CD4-positive, CD25-positive, alpha-beta regulatory T cell (primary cell): Measurements from ENCODE around the gene EXOSC9. TPM values are rescaled to one million over a fixed set of nuclear protein-coding genes. Genes with fewer than 3 reads are reported as not detected.

Source experiments
- ATAC-seq, 2 donors: fragments of 150-1000 bp; cut with Tn5 transposase; one replicate each; pipeline ENCODE4 v1.10.0; 2021; ENCODE audit warnings: low read depth in 2 of 2, moderate number of reproducible peaks in 2 of 2, moderate library complexity in 1 of 2
- DNase-seq, 3 donors: peaks; one replicate each; pipeline versions ENCODE4 v3.0.0 to v3.0.0-alpha.2; 2012 to 2022; ENCODE audit warnings: mixed read lengths in 1 of 3
- H3K27ac ChIP-seq: one replicate; pipeline ENCODE4 v1.7.0; 2013; ENCODE audit warnings: mild to moderate bottlenecking, low read length; ENCODE audit not compliant: insufficient read depth, poor library complexity, severe bottlenecking
- H3K27me3 ChIP-seq: one replicate; pipeline ENCODE4 v1.7.0; 2013; ENCODE audit warnings: low read length; ENCODE audit not compliant: control insufficient read depth, insufficient read depth
- H3K36me3 ChIP-seq: one replicate; pipeline ENCODE4 v1.7.0; 2013; ENCODE audit warnings: mild to moderate bottlenecking, low read length, moderate library complexity; ENCODE audit not compliant: control insufficient read depth, insufficient read depth
- H3K4me1 ChIP-seq: 2 replicates; pipeline ENCODE4 v1.7.0; 2013; ENCODE audit warnings: mild to moderate bottlenecking, low read length; ENCODE audit not compliant: insufficient read depth, control insufficient read depth, poor library complexity, severe bottlenecking
- H3K4me3 ChIP-seq: one replicate; pipeline ENCODE4 v1.7.0; 2013; ENCODE audit warnings: low read depth, mild to moderate bottlenecking, low read length, moderate library complexity
- H3K9me3 ChIP-seq, 2 experiments: 1 replicate in 1 of 2; 2 replicates in 1 of 2; pipeline ENCODE4 v1.7.0; 2013; ENCODE audit warnings: low read length in 2 of 2, mild to moderate bottlenecking in 1 of 2, moderate library complexity in 1 of 2; ENCODE audit not compliant: control insufficient read depth in 2 of 2
- H3K27ac Mint-ChIP-seq, 3 donors: one replicate each; pipeline ENCODE4 v1.8.0; 2020 to 2022; ENCODE audit warnings: mild to moderate bottlenecking in 3 of 3, mixed read lengths in 3 of 3, moderate library complexity in 2 of 3
- H3K27me3 Mint-ChIP-seq: one replicate; pipeline ENCODE4 v1.8.0; 2022; ENCODE audit warnings: mild to moderate bottlenecking, mixed read lengths
- H3K36me3 Mint-ChIP-seq: one replicate; pipeline ENCODE4 v1.8.0; 2020; ENCODE audit warnings: mixed read lengths
- H3K4me1 Mint-ChIP-seq, 4 donors: one replicate each; pipeline ENCODE4 v1.8.0; 2020 to 2022; ENCODE audit warnings: mixed read lengths in 4 of 4, mild to moderate bottlenecking in 1 of 4
- H3K4me3 Mint-ChIP-seq, 4 donors: one replicate each; pipeline ENCODE4 v1.8.0; 2020 to 2022; ENCODE audit warnings: mild to moderate bottlenecking in 4 of 4, mixed read lengths in 4 of 4, moderate library complexity in 3 of 4
- H3K9me3 Mint-ChIP-seq, 7 donors: one replicate each; pipeline ENCODE4 v1.8.0; 2020 to 2022; ENCODE audit warnings: mixed read lengths in 7 of 7, mild to moderate bottlenecking in 3 of 7, moderate library complexity in 2 of 7
- polyA plus RNA-seq, 4 donors: library from polyadenylated mRNA; unstranded; fragments of 300-500 nt; fragmentation: Illumina TruSeq; gene quantifications; one replicate each; pipeline ENCODE4 v1.2.3, GENCODE V29; 2021
- total RNA-seq: library from RNA; stranded (reverse); gene quantifications from one replicate; pipeline ENCODE4 v1.2.3, GENCODE V29; 2022

The EXOSC9 gene
- total and polyA plus RNA-seq, 5 donors from 2014 or later, result 45.8 to 59.4 (median 50.9) TPM

GRCh38 chr4:121818215-121818614 lies 17.1 kb downstream of the EXOSC9 start:
- Histone ChIP-seq H3K27ac (no peak overlapping the region), H3K9me3 (no peaks in the 10 kb centered on the region), H3K4me3 (no peak overlapping the region), H3K4me1 (peaks cover 15% of the 10 kb centered on the region), H3K36me3 (peaks cover 49% of the 10 kb centered on the region), H3K27me3 (no peaks in the 10 kb centered on the region)
- ATAC-seq (no peak), DNase-seq (no peak)
- H3K9me3 Mint-ChIP-seq, result no peaks in the 10 kb centered on the region
- H3K27me3 Mint-ChIP-seq, result no peaks in the 10 kb centered on the region
- peaks cover 5 to 49% (median 14%) of the 10 kb centered on the region in 4 donors for H3K4me1 Mint-ChIP-seq
- peaks cover 8% of the 10 kb centered on the region for H3K36me3 Mint-ChIP-seq
- peak overlapping the region in 2 of 3 donors; percentile 7 to 82 for H3K27ac Mint-ChIP-seq
- H3K4me3 Mint-ChIP-seq, result no peak overlapping the region

- no peak for DNase-seq
- Histone ChIP-seq H3K27ac (no peak overlapping the region), H3K4me3 (peak overlapping the region; percentile 9), H3K36me3 (peaks cover 37% of the 10 kb centered on the region), H3K4me1 (peaks cover 20% of the 10 kb centered on the region), H3K27me3 (no peaks in the 10 kb centered on the region), H3K9me3 (no peaks in the 10 kb centered on the region)
- H3K27ac Mint-ChIP-seq, result peak overlapping the region; percentile 1 to 60 (median 13)
- H3K36me3 Mint-ChIP-seq, result peaks cover 5% of the 10 kb centered on the region
- no peak for ATAC-seq
- H3K9me3 Mint-ChIP-seq, result no peaks in the 10 kb centered on the region
- H3K4me3 Mint-ChIP-seq, result no peak overlapping the region
- H3K27me3 Mint-ChIP-seq, result no peaks in the 10 kb centered on the region
- peaks cover 6 to 45% (median 18%) of the 10 kb centered on the region in 4 donors for H3K4me1 Mint-ChIP-seq
Measured at GRCh38 chr4:121819216-121819965, 18.3 kb downstream of the EXOSC9 start.

- Mint-ChIP-seq H3K4me1 (peaks cover 6 to 40% (median 20%) of the 10 kb centered on the region in 4 donors), H3K27ac (peak overlapping the region in 1 of 3 donors; percentile 97), H3K9me3 (no peaks in the 10 kb centered on the region), H3K36me3 (no peaks in the 10 kb centered on the region), H3K4me3 (peak overlapping the region; percentile 86 to 94 (median 90)), H3K27me3 (no peaks in the 10 kb centered on the region)
- no peak for ATAC-seq
- peak overlapping the region; percentile 93 for H3K4me3 ChIP-seq
- peak in 1 of 3 donors; percentile 34 for DNase-seq
- H3K27ac ChIP-seq, result peak overlapping the region; percentile 47
- peaks cover 21% of the 10 kb centered on the region for H3K4me1 ChIP-seq
- peaks cover 12% of the 10 kb centered on the region for H3K36me3 ChIP-seq
- no peaks in the 10 kb centered on the region for H3K27me3 ChIP-seq
- H3K9me3 ChIP-seq, result no peaks in the 10 kb centered on the region
Measured at GRCh38 chr4:121822047-121822446, 20.9 kb downstream of the EXOSC9 start.

GRCh38 chr4:121822796-121823504 lies 21.8 kb downstream of the EXOSC9 start:
- H3K4me3 ChIP-seq, result peak overlapping the region; percentile 93
- Mint-ChIP-seq H3K4me1 (peaks cover 6 to 37% (median 20%) of the 10 kb centered on the region in 4 donors), H3K9me3 (no peaks in the 10 kb centered on the region), H3K27me3 (no peaks in the 10 kb centered on the region), H3K4me3 (peak overlapping the region; percentile 86 to 94 (median 90)), H3K27ac (peak overlapping the region in 2 of 3 donors; percentile 92 to 97), H3K36me3 (no peaks in the 10 kb centered on the region)
- ATAC-seq (no peak), DNase-seq (peak; percentile 3 to 72 (median 42))
- H3K27me3 ChIP-seq, result no peaks in the 10 kb centered on the region
- H3K9me3 ChIP-seq, result no peaks in the 10 kb centered on the region
- H3K4me1 ChIP-seq, result peaks cover 21% of the 10 kb centered on the region
- peak overlapping the region; percentile 47 for H3K27ac ChIP-seq
- peaks cover 5% of the 10 kb centered on the region for H3K36me3 ChIP-seq

- H3K9me3 ChIP-seq, result no peaks in the 10 kb centered on the region
- ATAC-seq (peak; percentile 97 to 98), DNase-seq (peak; percentile 93 to 98 (median 94))
- H3K36me3 Mint-ChIP-seq, result no peaks in the 10 kb centered on the region
- peak within 1 kb of the TSS; percentile 82 for H3K27ac ChIP-seq
- H3K4me1 ChIP-seq, result peaks cover 21% of the 10 kb centered on the region
- H3K27ac Mint-ChIP-seq, result peak within 1 kb of the TSS; percentile 83 to 97 (median 92)
- peak within 1 kb of the TSS; percentile 93 for H3K4me3 ChIP-seq
- no peaks in the 10 kb centered on the region for H3K27me3 Mint-ChIP-seq
- H3K9me3 Mint-ChIP-seq, result no peaks in the 10 kb centered on the region
- H3K4me3 Mint-ChIP-seq, result peak within 1 kb of the TSS; percentile 86 to 94 (median 90)
- peaks cover 6 to 34% (median 20%) of the 10 kb centered on the region in 4 donors for H3K4me1 Mint-ChIP-seq
- H3K36me3 ChIP-seq, result no peaks in the 10 kb centered on the region
- H3K27me3 ChIP-seq, result no peaks in the 10 kb centered on the region
Measured at GRCh38 chr4:121823505-121824170, 22.5 kb downstream of the EXOSC9 start, which contains the start of gene CCNA2. TSS of gene CCNA2 (minus strand) at chr4:121823883. CDS start at chr4:121823628, 255 bp downstream.

- ATAC-seq, result no peak
- no peaks in the 10 kb centered on the region for H3K27me3 Mint-ChIP-seq
- peak overlapping the region; percentile 86 to 94 (median 90) for H3K4me3 Mint-ChIP-seq
- H3K36me3 Mint-ChIP-seq, result no peaks in the 10 kb centered on the region
- no peak for DNase-seq
- H3K9me3 Mint-ChIP-seq, result no peaks in the 10 kb centered on the region
- peak overlapping the region; percentile 82 for H3K27ac ChIP-seq
- no peaks in the 10 kb centered on the region for H3K27me3 ChIP-seq
- H3K9me3 ChIP-seq, result no peaks in the 10 kb centered on the region
- peak overlapping the region in 2 of 3 donors; percentile 92 to 97 for H3K27ac Mint-ChIP-seq
- H3K4me3 ChIP-seq, result peak overlapping the region; percentile 91
- H3K36me3 ChIP-seq, result no peaks in the 10 kb centered on the region
- peaks cover 21% of the 10 kb centered on the region for H3K4me1 ChIP-seq
- peaks cover 6 to 32% (median 16%) of the 10 kb centered on the region in 4 donors for H3K4me1 Mint-ChIP-seq
Measured at GRCh38 chr4:121824171-121824527, 23.0 kb downstream of the EXOSC9 start.

GRCh38 chr4:121824950-121825349 lies 23.8 kb downstream of the EXOSC9 start:
- Histone ChIP-seq H3K4me1 (peaks cover 21% of the 10 kb centered on the region), H3K27me3 (no peaks in the 10 kb centered on the region), H3K36me3 (peaks cover 4% of the 10 kb centered on the region), H3K4me3 (no peak overlapping the region), H3K9me3 (no peaks in the 10 kb centered on the region), H3K27ac (no peak overlapping the region)
- Mint-ChIP-seq H3K27ac (no peak overlapping the region), H3K27me3 (no peaks in the 10 kb centered on the region), H3K36me3 (no peaks in the 10 kb centered on the region), H3K4me3 (peak overlapping the region; percentile 26 to 82 (median 57)), H3K4me1 (peaks cover 5 to 27% (median 15%) of the 10 kb centered on the region in 4 donors), H3K9me3 (no peaks in the 10 kb centered on the region)
- ATAC-seq (no peak), DNase-seq (no peak)
